Hippocampal formation (tissue), 2 donors: ENCODE measurements around the gene EPHA3.

ENCODE experiments used
- DNase-seq, 2 donors: peaks; one replicate each; lab custom pipeline; 2025; lab: John Stamatoyannopoulos, UW

The EPHA3 gene

DNA sequence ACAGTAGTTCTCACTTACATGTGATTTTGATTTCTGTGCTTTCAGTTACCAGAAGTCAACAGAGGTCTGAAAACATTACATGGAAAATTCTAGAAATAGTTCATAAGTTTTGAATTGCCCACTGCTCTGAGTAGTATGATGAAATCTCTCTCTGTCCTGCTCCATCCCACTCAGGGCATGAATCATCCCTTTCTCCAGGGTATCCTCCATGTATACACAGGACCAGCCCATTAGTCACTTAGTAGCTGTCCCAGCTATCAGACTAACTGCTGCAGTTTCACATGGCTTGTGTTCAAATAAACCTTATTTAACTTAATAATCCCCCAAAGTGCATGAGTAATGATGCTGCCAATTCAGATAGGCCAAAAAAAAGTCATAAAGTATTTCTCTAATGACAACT is 38.6 kb downstream of the EPHA3 start:
- DNase-seq = no peak

DNA sequence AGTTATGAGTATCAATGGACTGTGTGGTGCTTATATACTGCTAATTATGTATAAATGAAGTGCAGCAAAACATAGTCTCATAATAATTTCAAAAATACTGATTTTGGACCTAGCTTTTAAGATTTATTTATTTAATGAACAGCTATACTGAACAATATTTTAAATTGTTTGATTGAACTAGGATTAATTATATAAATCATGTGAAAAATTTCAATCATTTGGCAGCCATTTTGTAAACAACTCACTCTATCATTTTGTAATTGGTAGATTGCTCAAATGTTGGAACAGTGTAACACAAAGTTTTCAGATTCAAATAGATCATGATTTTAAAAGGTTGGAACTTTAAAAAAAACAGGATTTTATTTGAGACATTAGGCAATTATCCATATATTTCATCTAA is 47.0 kb downstream of the EPHA3 start:
- no peak for DNase-seq

DNA sequence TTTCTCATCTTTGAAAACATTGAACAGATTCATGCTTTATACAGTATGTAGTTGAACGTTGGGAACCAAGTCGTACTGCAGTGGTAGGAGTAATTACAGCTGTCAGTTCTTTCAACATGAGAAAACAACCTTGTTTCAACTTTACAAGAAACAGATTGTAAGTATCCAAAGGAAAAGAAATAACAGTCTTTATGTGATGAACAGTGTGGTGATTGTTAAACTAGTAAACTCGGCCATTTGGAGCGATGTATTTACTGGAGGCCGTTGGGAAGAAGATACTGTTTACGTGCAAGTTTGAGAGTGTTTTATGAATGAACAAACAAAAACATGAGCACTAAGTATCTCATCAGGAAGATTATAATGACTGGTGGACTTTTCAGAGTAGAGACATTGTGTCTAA is 48.4 kb downstream of the EPHA3 start:
- DNase-seq = no peak

DNA sequence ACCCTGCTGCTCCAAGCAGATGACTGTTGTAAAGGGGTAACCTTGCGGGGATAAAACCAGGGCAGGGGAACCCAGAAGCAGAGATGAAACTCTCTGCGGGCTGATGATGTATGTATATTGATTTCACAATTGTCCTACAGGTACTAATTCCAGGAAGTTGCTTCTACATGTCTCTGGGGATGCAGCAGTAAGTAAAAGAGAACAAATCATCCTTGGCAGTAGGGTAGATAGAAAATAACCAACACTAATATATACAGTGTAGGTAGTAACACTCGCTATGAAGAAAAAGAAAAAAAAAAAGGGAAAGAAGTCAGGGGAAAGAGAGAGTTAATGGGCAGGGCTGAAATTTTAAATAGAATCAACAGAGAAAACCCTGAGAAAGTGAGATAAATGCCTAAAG is 50.2 kb downstream of the EPHA3 start:
- DNase-seq = no peak

DNA sequence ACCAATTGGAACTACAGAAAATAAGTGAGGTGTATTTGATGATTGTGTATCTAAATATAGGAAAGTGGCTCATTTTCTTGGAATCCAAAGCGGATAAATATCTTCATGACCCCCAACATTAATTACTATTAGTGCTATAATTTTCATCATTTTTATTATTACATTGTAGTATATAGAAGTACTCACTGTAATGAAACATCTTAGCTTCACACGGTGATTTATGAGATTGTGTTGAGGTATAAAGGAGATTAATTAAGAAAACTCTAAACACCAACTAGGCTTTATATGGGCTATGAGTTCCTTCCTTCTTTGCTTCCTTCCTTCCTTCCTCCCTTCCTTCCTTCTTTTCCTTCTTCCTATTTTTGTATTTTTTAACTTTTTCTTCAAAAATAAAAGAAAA is 52.2 kb downstream of the EPHA3 start:
- no peak for DNase-seq

DNA sequence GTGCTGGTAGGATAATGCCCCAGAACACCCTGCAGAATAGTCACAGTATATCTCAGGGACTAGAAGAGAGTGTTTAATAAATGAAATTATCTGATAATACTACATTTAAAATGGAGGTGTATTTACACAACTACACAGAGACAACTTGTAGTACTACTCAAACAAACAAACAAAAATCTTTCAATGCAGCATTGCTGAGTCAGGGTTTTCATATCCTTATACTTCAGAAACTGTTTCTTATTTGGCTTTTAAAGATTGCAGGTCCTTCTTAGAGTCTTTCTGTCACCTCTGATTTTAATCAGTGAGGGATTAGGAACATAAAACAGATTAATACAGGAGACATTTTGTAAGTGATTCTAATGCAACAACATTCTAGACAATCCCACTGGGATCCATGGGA is 57.4 kb downstream of the EPHA3 start:
- DNase-seq = no peak

DNA sequence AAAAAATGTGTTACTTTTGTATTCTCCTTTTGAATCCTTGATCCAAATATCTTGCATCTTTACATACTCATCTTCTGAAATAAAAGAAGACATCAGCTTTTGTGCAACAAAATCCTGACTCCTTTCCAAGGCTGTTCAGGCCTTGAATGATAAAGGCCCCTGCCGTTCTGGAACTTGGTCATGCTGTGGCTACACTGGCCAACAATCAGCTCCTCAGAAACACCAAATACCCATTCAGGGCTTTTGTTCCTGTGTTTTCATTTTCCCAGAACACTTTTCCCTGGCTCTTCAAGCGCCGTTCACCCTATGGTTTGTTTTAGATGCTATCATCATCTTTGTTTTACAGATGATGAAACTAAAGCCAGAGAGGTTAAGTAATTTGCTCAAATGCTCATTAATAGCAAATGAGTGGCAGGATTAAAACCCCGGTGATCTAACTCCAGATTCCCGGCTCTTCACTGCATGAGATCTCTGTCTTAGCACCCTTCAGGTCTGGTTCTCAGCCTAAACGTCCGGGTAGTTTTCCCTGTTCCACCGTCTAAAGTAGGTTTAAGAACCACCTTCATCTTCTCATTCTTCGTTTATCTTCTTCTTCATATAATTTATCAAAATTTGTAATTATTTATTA is 58.3 kb downstream of the EPHA3 start:
- no peak for DNase-seq

DNA sequence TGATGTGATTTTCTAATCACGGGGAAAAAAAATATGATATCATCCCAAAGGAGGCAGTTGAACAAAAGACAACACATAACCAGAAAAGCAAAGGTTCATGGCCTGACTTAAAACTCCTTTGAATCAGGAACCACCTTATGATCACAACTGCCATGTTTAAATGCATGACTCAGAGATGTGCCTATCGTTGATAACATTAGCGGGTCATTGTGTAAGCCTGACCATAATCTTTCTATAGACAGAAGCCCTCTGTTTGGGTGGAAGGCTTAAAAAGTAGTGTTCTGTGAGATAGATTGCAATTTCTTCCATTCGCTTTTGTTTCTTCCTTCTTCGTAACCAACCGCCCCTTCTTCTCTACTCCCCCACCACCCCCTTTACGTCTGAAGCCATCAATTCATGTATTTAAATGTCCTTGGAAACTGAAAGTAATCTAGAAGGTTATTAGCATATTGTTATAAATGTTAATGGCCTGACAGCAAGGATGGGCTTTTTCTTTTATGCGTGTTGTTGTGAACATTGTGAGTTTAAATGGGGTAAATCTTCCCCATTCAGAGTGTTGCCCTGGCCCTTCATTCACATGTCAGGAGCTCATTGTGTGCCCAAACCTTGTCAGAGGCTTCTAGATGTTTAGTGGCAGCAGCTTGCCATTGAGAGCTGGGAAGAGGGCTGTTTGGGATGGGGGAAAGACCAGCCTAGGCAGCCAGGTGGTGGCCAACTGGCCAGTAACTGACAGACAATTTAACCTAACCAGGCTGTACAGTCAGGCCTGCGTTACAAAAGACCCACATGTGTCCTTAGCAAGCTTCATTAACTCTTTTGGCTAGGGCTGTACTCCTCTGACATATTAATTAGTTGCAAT is 64.5 kb downstream of the EPHA3 start:
- DNase-seq = no peak

DNA sequence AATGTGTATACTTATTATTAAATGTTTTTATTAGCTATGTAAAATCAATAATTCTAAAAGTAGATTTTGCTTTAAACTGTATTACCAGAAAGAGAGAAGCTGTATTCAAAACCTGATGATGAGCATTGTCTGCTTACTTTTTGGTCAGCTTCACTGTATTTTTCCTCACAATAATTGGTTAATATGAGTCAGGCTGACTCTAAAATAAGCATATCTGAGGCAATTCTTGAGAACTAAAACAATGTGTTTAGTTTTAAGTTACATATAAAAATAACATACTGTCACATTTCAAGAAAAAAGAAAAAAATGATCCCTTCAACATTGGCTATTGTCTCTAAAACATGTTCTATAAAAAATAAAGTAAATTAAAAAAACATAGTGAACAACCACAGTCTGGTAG is 66.1 kb downstream of the EPHA3 start:
- DNase-seq = no peak

DNA sequence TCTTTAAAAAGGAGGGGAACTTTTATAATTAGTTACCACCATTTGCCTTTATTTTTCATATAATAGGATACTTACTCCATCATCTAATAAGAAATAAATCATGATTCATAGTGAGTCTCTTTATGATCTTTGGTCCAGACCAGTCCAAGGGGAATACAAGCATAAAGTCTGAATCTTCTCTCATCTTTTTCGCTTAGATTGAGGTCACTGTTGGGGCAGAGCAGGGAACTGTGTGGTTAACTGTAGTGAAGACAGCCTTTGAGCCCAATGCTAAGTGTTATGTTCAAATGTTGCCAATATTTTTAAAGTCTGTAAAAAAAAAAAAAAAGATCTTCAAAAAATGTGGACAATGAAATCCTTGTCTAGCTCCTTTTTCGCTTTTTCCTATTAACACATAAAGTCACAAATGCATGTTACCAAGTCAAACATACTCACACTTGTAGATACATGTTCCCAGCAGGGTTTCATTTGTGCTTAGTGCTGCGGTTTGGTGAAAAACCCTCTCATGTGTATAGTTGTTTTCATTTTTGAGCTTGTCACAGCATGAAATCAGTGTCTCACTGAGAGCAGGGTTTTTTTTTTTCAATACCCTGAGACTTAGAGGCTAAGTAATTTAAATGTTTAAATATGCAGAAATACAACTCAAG is 72.1 kb downstream of the EPHA3 start:
- DNase-seq = no peak

DNA sequence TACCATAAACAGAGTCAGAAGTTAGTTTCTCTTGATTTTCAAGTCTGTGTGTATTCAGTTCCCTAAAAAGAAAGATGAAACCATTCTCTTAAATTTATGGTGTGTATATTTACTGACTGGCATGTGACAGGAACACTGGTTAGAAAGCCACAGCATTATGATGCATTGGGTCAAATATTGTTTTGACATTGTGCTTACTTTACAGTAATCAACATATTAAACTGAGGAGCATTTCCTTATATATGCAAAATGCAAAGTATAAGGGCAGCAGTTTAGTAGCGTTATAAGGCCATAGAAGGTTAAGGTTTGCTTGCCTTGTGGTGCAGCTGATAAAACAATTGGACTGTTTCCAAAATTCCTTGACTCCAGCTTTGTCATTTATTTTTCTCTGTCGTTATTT is 72.9 kb downstream of the EPHA3 start:
- no peak for DNase-seq

DNA sequence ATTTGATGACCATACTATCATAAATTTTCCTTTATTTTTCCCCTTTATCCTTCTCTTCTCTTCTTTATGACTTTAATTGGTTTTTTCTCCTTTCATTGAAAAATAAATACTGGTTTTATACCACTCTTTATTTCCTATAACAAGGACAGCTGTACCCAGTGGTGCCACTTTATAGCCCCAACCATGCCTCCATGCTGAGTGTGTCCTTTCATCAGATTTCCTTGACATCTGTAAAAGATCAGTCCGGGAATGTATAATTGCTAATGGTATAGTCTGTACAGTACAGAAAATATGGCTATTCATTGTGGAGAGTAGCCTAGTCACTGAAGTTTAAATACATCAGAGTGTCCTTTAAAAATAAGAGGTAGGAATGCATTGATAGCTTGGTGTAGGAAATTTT is 74.6 kb downstream of the EPHA3 start:
- no peak for DNase-seq

DNA sequence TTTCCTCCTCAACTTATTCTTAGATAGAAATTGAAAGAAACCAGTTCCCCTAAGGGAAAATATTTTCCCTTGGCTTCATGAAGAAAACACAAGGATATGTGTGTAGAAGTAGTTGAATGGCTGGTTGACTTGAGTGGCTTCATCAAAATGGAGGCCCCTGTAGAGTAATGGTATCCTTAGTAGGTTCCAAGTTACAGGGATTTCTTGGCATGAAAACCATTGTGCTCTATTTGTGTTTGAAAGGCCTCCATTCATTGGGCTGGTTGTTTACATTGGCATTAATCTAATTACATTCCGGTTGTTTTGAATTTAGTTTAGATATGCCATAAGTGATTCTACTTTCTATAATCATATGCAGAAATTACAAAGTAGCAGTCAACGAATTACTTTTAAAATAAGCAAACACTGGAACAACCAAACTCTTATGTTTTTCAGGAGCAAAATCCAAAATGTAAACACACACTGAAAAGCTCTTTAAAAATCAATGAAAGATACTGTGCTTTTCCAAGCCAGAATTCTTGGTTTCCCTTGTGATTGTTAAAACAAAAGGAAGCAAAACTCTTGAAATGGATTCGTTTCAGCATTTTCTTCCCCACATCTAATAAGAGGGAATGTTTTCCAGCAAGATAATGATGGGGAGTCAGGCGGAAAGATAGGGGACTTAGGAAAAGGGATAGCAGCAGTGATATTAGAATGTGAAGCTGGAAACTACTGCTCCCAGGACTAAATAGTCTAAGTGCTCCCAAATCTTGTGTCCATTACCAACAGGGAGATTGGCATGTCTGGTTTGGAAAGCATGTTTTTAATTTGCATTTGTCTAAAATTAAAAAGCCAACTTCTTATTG is 77.0 kb downstream of the EPHA3 start:
- no peak for DNase-seq

DNA sequence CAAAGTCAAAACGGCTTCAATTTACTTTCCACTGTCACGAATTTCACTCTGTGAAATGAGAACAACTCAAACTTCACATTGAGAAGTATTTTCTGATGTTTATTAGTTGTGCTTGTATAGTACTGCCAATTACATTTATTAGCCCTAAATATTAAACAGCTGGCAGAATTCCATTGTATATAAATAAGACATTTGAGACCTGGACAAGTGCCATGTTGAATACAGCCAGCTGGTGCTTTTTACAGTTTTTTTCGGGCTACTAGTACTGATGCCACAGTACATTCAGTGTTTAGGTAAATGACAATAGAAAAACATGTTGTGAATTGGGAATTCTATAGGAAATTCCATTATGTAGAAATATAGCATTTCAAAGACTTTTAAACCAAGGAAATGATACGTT is 79.0 kb downstream of the EPHA3 start:
- no peak for DNase-seq

DNA sequence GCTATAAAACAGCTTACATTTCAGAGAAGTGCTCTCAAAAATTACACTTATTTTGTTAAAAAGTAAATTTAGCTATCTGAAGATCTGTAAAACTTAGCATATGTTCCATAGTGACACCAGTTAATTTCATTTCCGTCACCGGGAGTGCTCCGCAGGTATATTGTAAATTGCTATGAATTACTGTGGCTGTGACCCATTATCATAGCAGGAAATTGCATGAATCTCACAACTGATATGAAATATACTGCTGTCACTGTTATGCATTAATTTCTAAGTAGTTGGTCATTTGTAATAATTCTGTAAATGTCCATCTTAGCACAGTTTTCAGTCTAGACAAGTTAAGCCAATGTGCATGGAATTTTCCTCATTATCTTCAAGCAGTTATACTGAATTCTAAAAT is 91.2 kb downstream of the EPHA3 start:
- DNase-seq = no peak

DNA sequence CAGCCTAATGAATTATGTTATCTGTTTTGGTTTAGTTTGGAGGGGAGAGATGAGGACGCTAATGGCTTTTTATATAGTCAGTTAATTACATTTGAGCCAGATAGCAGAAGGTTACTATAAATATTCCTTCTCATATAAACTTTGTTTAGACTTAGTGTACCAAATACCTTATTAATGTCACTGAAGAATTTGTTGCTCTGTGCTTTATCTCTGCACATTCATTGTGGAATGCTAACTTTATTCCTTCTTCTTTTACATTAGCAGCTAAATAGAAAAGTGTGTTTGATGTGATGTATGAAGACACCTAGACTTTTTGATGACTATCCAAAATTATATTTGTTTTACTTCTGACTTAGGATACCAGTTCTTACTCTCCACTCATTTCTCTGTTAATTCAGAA is 105.2 kb downstream of the EPHA3 start:
- DNase-seq = no peak

DNA sequence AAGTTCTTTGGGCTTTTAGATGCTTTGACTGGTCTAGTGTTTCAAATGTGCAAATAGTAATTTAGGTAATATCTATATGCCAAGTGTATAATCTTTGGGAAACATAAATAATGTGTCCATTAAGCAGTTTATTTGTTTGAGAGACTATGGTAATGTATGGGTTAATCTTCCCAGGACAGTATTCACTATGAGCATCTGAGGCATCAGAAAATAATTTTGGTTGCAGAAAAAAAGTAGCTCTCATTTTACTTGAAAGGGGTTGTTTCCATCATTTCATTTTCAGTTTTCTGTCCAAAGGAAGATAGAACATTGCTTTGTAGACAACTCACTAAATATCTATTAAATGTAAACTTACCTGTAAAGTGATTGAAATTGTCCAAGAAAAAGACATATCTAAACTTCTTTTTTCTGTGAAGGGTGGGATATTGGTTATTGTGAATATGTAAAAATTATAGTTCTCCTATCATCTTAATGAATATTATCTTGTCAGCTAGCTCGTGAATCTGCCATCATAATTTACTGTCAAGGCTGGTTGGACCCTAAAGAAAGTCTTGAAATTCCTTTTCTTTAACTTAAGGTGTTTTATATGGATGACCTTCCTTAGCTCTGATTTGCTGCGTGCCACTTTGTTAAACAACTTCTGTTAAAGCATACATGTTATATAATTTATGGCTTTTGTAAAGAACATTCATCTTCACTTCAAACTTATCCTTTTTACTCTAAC is 108.8 kb downstream of the EPHA3 start:
- no peak for DNase-seq

DNA sequence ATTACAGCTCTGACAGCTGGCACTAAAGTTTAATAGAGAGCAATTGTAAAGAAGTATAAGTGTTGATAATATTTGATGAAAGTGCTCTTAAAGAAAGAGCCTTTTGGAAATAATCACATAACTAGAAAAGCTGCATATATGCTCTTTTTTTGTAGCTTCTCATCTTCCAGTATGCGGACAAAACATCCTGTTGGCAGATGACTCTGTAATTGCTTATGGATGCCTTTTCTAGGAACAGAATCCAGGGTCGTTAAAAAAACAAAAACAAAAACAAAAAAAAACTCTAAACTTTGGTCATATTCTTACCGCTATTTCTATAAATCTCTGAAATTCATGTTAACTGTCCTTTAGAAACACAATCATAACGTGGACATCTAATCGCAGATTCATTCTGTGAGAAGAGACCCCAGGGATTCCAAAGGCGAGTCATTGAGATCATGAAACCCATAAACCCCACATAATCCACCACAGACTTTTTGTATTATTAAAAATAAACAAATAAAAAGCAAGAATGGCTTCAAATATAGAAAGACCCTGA is 109.8 kb downstream of the EPHA3 start:
- no peak for DNase-seq

DNA sequence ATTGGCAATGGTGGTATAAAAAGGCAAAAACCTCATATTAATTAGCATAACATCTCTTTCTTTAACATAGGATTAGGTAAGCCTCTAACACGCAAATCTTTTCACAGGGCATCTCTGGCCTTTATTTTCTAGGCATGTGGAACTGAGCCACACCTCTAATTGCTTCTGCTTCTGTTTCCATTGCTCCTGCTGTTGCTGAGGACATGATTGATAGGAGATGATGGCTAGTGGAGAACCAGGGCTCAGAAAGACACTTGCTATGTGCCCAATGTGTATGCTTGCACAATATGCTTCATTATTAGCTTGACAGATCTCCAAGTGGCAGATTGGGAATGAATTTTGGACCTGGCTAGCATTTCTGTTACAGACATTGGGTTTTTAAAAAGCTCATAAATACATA is 114.5 kb downstream of the EPHA3 start:
- no peak for DNase-seq

DNA sequence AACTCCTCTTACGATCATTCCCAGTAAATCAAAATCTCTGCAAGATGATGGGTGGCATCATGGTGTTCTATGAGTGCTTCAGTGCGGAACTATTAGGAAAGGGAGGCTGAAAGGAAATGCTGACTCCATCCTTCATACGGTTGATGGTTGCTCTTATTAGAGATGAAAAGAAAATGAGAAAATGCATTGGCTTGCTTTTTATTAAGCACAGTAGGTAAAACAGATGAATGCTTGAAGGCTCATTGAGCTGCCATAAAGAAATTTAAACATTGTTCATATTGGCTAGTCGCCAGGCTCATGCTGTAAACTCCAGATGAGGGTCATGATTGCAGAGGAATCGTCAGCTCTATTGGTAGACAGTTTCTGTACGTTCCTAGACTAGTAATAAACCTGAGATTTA is 115.8 kb downstream of the EPHA3 start:
- no peak for DNase-seq

DNA sequence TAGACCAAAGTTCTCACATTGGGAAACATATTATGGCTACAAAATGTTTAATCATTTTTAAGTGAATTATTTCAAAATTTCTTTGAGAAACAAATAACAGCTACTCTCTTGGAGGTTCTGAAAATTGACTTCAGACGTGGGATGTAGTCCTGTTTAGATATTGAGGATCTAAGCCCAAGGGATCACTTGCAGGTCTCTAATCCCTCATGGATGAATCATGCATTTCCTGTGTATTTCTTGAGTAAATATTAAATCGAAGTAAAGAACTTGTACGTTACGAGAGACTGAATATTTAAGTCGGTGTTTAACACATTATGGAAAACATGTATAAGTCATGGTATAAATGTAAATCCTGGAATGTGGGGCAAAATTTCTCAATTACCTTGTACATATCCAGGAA is 119.8 kb downstream of the EPHA3 start:
- no peak for DNase-seq
